ENCODE measurements around the gene SYNE2.
"Not testable (repeated sequence)": the region's sequence is repeated elsewhere in the genome, so short reads cannot be mapped to it uniquely, and the experiment has no call there.

Gene SYNE2

DNA sequence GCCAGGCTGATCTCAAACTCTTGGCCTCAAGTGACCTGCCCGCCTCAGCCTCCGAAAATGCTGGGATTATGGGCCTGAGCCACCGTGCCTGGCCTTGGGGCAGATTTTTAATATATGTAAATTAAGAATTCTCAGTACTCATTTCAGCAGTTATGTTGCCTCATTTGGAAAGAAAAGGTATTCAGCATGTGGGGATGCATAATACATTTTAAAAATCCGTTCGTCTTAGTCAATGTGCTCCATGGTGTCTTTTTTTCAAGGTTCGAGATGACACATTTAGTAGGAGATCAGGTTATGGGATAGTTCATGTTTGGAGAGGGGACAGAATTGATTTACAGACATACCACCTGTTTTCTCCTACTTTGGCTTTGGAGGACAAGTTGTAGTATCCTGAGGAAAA is 10.2 kb downstream of the SYNE2 start:
- TF ChIP-seq, protein P1, sequence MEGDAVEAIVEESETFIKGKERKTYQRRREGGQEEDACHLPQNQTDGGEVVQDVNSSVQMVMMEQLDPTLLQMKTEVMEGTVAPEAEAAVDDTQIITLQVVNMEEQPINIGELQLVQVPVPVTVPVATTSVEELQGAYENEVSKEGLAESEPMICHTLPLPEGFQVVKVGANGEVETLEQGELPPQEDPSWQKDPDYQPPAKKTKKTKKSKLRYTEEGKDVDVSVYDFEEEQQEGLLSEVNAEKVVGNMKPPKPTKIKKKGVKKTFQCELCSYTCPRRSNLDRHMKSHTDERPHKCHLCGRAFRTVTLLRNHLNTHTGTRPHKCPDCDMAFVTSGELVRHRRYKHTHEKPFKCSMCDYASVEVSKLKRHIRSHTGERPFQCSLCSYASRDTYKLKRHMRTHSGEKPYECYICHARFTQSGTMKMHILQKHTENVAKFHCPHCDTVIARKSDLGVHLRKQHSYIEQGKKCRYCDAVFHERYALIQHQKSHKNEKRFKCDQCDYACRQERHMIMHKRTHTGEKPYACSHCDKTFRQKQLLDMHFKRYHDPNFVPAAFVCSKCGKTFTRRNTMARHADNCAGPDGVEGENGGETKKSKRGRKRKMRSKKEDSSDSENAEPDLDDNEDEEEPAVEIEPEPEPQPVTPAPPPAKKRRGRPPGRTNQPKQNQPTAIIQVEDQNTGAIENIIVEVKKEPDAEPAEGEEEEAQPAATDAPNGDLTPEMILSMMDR (IDR thresholded peaks at IDR 0.05): no peak
- Histone ChIP-seq H3K27ac (no peak overlapping the region), H3K4me3 (no peak overlapping the region)
- no peak for DNase-seq (ENCODE audit: low spot score)

DNA sequence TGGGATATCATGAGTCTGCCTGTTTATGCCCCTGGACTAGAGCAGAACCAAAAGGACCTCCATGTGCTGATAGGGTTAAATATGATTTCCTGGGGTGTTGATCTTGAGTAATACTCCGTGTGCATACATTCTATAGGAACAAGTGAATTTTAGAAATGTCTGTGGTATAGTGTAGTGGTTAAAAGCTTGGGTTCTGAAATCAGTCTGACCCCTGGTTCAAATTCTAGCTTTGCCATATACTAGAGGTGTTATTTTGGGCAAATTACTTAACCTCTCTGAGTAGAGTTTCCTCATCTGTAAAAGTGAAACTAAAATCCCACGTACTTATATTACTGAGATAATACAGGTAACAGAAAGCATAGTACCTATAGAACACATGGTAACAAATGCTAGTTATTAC is 12.0 kb downstream of the SYNE2 start:
- not testable (repeated sequence) for H3K27ac ChIP-seq

DNA sequence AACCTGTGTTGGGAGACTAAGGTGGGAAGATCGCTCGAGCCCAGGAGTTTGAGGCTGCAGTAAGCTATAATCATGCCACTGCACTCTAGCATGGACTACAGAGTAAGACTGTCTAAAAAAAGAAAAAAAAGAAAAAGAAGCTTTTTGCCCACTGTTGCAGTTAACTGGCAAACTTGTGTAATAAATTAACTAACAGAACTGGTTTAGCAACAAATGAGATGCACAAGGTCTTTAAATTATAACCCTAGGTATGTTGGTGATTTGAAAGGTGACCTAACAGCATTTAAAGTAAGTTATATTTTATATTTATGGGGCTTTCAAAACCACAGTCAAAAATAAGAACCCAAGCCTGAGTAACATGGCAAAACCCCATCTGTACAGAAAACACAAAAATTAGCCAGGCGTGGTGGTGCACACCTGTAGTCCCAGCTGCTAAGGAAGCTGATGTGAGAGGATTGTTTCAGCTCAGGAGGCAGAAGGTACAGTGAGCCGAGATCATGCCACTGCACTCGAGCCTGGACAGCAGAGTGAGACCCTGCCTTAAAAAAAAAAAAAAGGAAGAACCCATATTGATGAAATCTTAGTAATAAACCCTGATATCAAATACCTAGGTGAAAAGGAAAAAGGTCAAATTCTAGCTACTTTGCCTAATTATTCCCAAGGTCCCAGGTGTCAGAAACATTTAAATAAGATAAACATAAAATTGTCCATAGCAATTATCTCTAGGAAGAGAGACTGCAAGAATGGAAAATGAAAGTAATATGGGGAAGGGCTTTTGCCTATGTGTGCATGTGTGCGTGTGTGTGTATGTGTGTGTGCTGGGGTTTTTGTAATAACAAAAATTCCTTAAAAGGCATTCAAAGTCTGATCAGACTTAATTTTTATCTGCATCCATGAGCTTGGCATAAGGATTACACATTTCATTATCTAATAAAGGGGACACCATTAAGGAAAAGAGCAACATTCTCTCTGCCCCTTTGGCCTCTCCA is 15.4 kb downstream of the SYNE2 start:
- no peak for DNase-seq (ENCODE audit: low spot score)
- TF ChIP-seq, protein P1 (IDR thresholded peaks at IDR 0.05): no peak
- H3K4me3 ChIP-seq: no peak overlapping the region

More for the DNA sequence above, 12.0 kb downstream of the SYNE2 start:
- not testable (repeated sequence) for DNase-seq (ENCODE audit: low spot score)
- peak overlapping the region; percentile 21 for H3K4me3 ChIP-seq

DNA sequence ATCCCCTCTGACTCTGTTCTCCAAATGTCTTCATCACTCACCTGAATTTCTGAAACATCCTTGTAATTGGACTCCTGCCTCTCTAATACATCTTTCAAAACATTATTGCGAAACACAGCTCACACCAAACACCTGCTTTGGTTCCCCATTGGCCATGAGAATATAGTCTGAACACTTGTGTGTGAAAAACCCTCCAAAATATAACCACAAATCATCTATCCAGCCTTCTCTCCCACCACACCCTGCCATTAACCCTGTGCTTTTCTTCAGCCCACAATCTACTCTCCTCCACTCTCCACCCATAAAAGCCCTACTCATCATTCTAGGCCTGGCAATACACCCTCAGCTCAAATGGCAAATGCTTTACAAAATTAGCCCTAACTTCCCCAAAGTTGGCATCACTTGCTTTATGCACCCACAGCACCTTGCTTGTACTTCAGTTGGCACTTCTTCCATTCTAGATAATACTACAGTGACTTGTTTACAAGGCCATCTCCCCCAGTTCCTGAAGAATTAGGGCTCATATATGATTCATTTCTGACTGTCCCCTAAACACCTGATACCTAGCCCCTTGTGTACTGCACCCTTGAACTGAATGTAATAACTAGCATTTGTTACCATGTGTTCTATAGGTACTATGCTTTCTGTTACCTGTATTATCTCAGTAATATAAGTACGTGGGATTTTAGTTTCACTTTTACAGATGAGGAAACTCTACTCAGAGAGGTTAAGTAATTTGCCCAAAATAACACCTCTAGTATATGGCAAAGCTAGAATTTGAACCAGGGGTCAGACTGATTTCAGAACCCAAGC is 17.3 kb downstream of the SYNE2 start:
- Histone ChIP-seq H3K27ac (peak overlapping the region in 1 of 2 donors; percentile 37), H3K4me3 (peak overlapping the region; percentile 30)

More for the DNA sequence above, 15.4 kb downstream of the SYNE2 start:
- no peak overlapping the region for H3K27ac ChIP-seq

DNA sequence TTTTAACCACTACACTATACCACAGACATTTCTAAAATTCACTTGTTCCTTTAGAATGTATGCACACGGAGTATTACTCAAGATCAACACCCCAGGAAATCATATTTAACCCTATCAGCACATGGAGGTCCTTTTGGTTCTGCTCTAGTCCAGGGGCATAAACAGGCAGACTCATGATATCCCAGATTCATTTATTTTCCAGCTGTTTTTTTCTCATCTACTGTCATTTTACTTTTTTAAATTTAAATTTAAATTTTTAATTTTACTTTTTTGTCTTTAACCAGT is 17.9 kb downstream of the SYNE2 start:
- DNase-seq (ENCODE audit: low spot score); H3K4me3 ChIP-seq; H3K27ac ChIP-seq: not testable (repeated sequence)

More for the DNA sequence above, 17.3 kb downstream of the SYNE2 start:
- DNase-seq (ENCODE audit: low spot score): not testable (repeated sequence)

DNA sequence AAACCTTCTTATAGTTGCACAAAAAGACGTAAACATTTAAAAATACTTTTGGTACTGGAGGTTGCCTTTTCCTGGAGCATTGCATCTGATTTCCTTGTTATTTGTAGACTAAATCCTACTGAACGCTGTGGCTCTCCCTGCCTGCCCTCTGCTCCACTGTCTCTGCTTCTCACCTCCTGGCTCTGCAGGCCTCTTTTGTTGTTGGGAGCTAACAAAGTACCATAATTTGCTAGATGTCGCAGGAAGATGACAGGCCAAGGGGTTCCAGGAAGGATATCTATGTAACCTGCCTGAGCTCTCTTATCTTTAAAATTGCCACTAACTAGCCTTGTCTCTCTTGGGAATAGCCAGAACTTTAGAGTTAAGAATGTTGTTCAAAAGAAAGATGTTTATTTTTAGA is 21.4 kb downstream of the SYNE2 start:
- no peak overlapping the region for H3K4me3 ChIP-seq
- H3K27ac ChIP-seq: peak overlapping the region; percentile 20 to 26
- DNase-seq (ENCODE audit: low spot score): no peak
- TF ChIP-seq, protein P1 (IDR thresholded peaks at IDR 0.05): no peak

DNA sequence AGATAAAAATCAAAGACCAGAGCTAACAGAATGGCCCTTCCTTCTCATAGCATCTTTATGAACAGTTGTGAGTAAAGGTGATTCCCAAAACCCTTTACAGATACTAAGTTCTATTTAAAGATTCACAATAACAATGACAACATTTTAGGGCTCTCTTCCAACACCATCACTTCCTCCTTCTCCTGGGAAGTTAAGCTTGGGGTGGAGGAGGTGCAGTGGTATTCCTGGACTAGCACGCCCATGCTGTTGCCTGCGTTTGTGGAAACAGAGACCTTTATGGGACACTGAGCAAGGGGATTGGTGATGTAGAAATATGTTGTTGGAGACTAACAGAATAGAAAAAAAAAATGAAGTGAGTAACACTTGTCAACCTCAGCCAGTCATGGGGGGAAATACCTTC is 22.5 kb downstream of the SYNE2 start:
- Histone ChIP-seq H3K4me3 (no peak overlapping the region), H3K27ac (peak overlapping the region; percentile 17 to 68)
- TF ChIP-seq, protein P1 (IDR thresholded peaks at IDR 0.05): no peak
- no peak for DNase-seq (ENCODE audit: low spot score)

DNA sequence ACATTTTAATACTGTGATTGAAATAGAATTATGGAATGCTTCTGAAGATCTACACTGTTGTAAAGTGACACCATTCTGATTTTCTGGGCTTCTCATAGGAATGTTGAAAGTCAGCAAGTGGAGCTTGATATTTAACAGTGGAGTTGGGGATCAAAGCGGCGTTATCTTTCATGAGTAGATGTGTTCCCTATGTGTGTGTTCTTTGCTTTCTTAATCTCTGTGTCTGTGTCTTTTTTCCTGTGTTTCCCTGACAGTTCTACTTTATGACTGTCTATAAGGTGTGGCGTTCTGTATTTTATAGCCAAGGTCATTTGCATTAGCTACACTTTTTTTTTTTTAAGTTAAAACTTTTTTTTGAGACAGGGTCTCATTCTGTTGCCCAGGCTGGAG is 24.7 kb downstream of the SYNE2 start:
- TF ChIP-seq, protein P1 (IDR thresholded peaks at IDR 0.05): no peak
- peak overlapping the region; percentile 83 to 93 for H3K27ac ChIP-seq

More for the DNA sequence above, 24.7 kb downstream of the SYNE2 start:
- no peak for DNase-seq (ENCODE audit: low spot score)
- H3K4me3 ChIP-seq: peak overlapping the region; percentile 36

Measured in coronary artery (tissue), 2 donors.